Osteoblast (primary cell): ENCODE results near the gene PCDHGA8. TPM values are rescaled to one million over a fixed set of nuclear protein-coding genes. Genes with fewer than 3 reads are reported as not detected.
"Not testable (repeated sequence)": the region's sequence is repeated elsewhere in the genome, so short reads cannot be mapped to it uniquely, and the experiment has no call there.

Experiments used
- DNase-seq: peaks from one replicate; pipeline ENCODE4 v3.0.0; 2011; ENCODE audit warnings: low spot score, mixed read lengths; ENCODE audit not compliant: insufficient read length; ENCODE audit errors: missing footprints
- H2AFZ ChIP-seq: 2 replicates; pipeline ENCODE4 v1.6.0; 2011; ENCODE audit warnings: mild to moderate bottlenecking, low read length
- H3K27ac ChIP-seq: 2 replicates; pipeline ENCODE4 v1.5.1; 2011; ENCODE audit warnings: mild to moderate bottlenecking, low read depth, low read length, moderate library complexity
- H3K27me3 ChIP-seq: 2 replicates; pipeline ENCODE4 v1.6.0; 2012; ENCODE audit warnings: mild to moderate bottlenecking, control low read depth, inconsistent platforms, low read length, moderate library complexity; ENCODE audit not compliant: insufficient read depth
- H3K36me3 ChIP-seq: 2 replicates; pipeline ENCODE4 v1.5.1; 2011; ENCODE audit warnings: mild to moderate bottlenecking, low read length, control low read depth, moderate library complexity; ENCODE audit not compliant: insufficient read depth
- H3K4me1 ChIP-seq: 2 replicates; pipeline ENCODE4 v1.5.1; 2011; ENCODE audit warnings: mild to moderate bottlenecking, low read length, control low read depth, moderate library complexity; ENCODE audit not compliant: insufficient read depth
- H3K4me2 ChIP-seq: 2 replicates; pipeline ENCODE4 v1.6.0; 2011; ENCODE audit warnings: mild to moderate bottlenecking, low read length; ENCODE audit not compliant: insufficient read depth
- H3K4me3 ChIP-seq: fragments of 200-600 bp; sonication (generic); 3 replicates; pipeline ENCODE4 v1.5.1; 2012; ENCODE audit warnings: mild to moderate bottlenecking, low read length, inconsistent platforms; ENCODE audit not compliant: insufficient read depth
- H3K79me2 ChIP-seq: 2 replicates; pipeline ENCODE4 v1.6.0; 2012; ENCODE audit warnings: mild to moderate bottlenecking, low read length, control low read depth, inconsistent platforms; ENCODE audit not compliant: insufficient read depth
- H3K9me3 ChIP-seq: 2 replicates; pipeline ENCODE4 v1.5.1; 2011; ENCODE audit warnings: low read depth, low read length, control low read depth
- H4K20me1 ChIP-seq: 2 replicates; pipeline ENCODE4 v1.6.0; 2012; ENCODE audit warnings: mild to moderate bottlenecking, low read length, control low read depth; ENCODE audit not compliant: insufficient read depth
- CTCF ChIP-seq: IDR thresholded peaks from 2 replicates; pipeline ENCODE4 v1.5.1; 2011; ENCODE audit warnings: mild to moderate bottlenecking, low read depth, low read length, moderate library complexity; ENCODE audit errors: extremely low read depth
- total RNA-seq: library from RNA; depleted of rRNA; stranded (reverse); fragments of >200 nt; gene quantifications from 2 replicates; pipeline ENCODE4 v1.2.3, GENCODE V29; 2012

Gene PCDHGA8
- total RNA-seq, 1 donor: 3.6 TPM

- not testable (repeated sequence) for H2AFZ ChIP-seq, H3K36me3 ChIP-seq, H3K4me1 ChIP-seq, H3K27ac ChIP-seq, H4K20me1 ChIP-seq, H3K27me3 ChIP-seq, H3K79me2 ChIP-seq, H3K9me3 ChIP-seq
- peak within 1 kb of the TSS; percentile 28 for H3K4me2 ChIP-seq
- peak within 1 kb of the TSS; percentile 60 for H3K4me3 ChIP-seq
- peak; percentile 89 for DNase-seq
- TF ChIP-seq CTCF: peak; percentile 56
Measured at GRCh38 chr5:141407790-141408505, 15.5 kb downstream of the PCDHGA8 start, which contains the start of gene PCDHGB6. Gene PCDHGB6 (plus strand): TSS chr5:141408021. CDS start chr5:141408203, 182 bp downstream.

- H3K79me2 ChIP-seq: no peaks in the 10 kb centered on the region
- TF ChIP-seq CTCF: no peak
- H3K36me3 ChIP-seq: no peaks in the 10 kb centered on the region
- no peaks in the 10 kb centered on the region for H3K4me1 ChIP-seq
- H3K9me3 ChIP-seq: peaks cover 3% of the 10 kb centered on the region
- H3K4me2 ChIP-seq: no peak overlapping the region
- no peak overlapping the region for H3K4me3 ChIP-seq
- DNase-seq: no peak
- peaks cover 3% of the 10 kb centered on the region for H4K20me1 ChIP-seq
- H2AFZ ChIP-seq: no peak overlapping the region
- H3K27me3 ChIP-seq: peaks cover 11% of the 10 kb centered on the region
- no peak overlapping the region for H3K27ac ChIP-seq
Measured at GRCh38 chr5:141409598-141410306, 17.3 kb downstream of the PCDHGA8 start.

GRCh38 chr5:141411575-141411974, 19.1 kb downstream of the PCDHGA8 start:
- Histone ChIP-seq H3K9me3 (peaks cover 3% of the 10 kb centered on the region), H3K4me2 (no peak overlapping the region)
- TF ChIP-seq CTCF: no peak

More at GRCh38 chr5:141411575-141411974, 19.1 kb downstream of the PCDHGA8 start:
- no peaks in the 10 kb centered on the region for H3K79me2 ChIP-seq
- H3K27me3 ChIP-seq: peaks cover 11% of the 10 kb centered on the region
- DNase-seq: no peak
- no peaks in the 10 kb centered on the region for H3K36me3 ChIP-seq
- no peak overlapping the region for H3K27ac ChIP-seq
- H4K20me1 ChIP-seq: no peaks in the 10 kb centered on the region
- no peak overlapping the region for H3K4me3 ChIP-seq
- H3K4me1 ChIP-seq: no peaks in the 10 kb centered on the region
- H2AFZ ChIP-seq: no peak overlapping the region
